T-helper 2 cell (primary cell): ENCODE measurements around the gene HDAC4.

Experiments
- DNase-seq, 5 experiments: peaks; one replicate each; pipeline versions ENCODE4 v3.0.0 to v3.0.0-alpha.2; 2012 to 2022

Gene HDAC4

GRCh38 chr2:239234191-239235175, 166.3 kb downstream of the HDAC4 start:
- DNase-seq = peak in 1 of 5 experiments; percentile 46

DNA sequence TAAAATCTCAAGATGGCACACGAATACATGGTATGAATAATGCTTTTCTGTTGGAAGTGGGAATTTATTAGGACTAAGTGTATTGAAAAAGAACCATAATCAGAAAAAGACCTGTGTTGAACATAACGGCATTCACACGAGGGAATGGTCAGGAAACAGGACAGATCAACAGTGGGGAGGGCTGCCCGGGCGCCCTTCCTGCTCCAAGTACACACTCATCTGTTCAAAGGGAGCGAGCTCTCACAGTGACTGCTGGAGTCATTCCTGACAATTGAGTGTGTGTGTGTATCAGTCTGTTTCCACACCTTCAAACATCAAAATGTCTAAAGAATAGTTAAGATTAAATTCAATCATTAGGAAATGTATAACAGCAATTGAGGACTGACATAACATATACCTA, 167.2 kb downstream of the HDAC4 start:
- DNase-seq = no peak

- peak in 1 of 5 experiments; percentile 20 for DNase-seq
Measured at GRCh38 chr2:239232195-239232578, 168.6 kb downstream of the HDAC4 start.

- peak in 1 of 5 experiments; percentile 28 for DNase-seq
Measured at GRCh38 chr2:239231231-239232194, 169.3 kb downstream of the HDAC4 start.

- peak in 1 of 5 experiments; percentile 56 for DNase-seq
Measured at GRCh38 chr2:239230318-239231052, 170.3 kb downstream of the HDAC4 start.

DNA sequence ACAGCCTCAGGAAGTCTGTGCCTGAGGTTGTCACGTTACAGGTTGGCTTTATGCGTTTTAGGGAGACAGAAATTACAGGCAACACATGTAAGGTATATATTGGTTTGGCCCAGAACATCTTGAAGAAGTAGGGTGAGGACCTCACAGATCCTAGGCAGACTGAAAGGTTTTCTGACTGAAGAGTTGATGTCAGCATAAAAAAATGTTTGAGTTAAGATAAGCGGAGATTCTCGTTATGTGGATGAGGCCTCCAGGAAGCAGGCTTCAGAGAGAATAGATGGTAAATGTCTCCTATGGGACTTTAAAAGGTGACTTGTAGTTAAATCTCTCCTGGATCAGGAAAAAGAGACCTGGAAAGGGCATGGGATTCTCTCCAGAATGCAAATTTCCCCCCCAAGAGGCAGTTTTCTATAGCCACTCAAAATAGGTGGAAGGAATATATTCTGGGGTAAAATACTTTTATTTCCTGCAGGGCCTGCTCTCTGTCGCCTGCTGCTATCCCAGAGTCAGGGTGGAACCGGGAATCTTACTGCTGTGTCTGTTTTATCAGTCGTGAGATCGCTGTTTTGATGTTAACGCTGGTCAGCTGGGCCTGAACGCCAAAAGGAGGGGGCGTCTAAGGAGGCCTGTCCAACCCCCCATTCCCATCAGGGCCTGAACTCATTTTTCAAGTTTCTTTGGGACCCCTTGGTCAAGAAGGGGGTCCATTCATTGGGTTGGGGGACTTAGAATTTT, 171.1 kb downstream of the HDAC4 start:
- DNase-seq = no peak

GRCh38 chr2:239227661-239228371, 173.0 kb downstream of the HDAC4 start:
- no peak for DNase-seq

DNA sequence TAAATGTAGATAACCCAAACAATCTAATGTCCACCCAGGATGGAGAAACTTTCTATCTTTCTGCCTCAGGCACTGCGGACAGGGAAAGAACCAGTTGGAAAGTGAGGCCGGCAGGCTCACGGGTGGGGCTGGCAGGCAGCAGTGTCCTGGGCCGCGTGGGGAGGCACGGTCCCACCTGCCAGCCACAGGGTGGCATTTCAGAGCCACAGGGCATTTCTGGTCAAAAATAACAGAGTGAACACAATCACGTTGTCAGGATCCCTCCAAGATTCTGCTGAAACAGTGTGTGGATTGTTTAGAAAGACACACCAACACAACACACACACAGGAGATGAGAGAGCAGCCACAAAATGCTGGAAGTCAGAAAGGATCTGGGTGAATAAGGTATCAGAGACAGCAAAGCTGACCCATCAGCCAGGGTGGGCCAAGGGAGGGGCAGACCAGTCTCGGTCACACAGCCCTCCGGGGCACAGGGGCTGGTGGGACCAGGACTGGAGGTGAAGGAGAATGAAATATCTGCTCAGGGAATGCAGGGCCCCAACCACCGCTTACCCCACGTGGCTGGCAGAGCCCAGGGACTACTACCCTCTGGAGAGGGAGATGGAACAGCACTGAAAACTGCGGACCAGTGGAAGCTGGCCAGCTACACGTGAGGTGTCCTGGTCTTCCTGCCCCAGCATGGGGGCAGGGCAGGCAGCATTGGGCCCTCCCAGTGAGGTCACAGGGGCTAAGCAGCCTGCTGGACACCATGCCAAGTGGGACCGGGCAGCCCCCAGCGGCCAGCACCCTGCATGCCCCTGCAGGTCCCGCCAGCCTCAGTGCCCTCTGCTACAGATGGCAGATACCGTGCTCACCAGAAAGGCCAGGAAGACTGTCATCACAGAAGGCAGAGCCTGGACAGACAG, 173.9 kb downstream of the HDAC4 start:
- DNase-seq = no peak

- no peak for DNase-seq
Measured at GRCh38 chr2:239225871-239226561, 174.8 kb downstream of the HDAC4 start.

- DNase-seq = no peak
Measured at GRCh38 chr2:239225371-239225851, 175.4 kb downstream of the HDAC4 start.

DNA sequence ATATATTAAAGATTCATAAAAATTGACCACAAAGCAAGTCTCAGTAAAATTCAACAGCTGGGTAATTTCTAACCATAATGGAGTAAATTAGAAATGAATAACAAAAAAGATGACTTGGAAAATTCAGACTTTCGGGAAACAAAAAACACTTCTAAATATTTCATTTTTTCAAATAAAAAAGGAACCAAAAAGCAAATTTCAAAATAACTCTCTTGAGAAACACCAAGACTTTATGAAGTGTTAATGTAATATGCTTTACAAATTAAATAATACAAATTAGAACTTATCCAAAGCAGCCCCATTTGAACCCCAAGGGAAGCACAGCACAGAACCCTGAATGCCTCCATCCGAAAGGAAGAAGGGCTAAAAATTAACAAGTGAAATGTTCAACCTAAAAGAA, 175.9 kb downstream of the HDAC4 start:
- no peak for DNase-seq

DNA sequence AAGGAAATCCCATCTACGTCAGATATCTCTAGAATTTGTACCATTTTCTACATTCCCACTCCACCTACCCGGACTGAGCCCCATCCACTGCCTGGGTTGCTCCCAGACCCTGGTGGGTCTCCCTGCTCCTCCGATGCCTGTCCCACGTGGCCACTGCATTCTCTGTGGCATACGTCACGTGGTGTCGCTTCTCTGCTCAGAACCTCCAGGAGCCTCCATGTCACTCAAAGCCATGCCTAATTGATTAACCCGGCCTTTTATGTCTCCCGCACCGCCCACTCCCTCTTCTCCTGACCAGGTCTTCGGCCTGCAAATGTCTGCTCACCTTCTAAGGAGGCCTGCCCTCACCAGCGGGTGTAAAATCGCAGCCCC, 176.6 kb downstream of the HDAC4 start:
- no peak for DNase-seq

DNA sequence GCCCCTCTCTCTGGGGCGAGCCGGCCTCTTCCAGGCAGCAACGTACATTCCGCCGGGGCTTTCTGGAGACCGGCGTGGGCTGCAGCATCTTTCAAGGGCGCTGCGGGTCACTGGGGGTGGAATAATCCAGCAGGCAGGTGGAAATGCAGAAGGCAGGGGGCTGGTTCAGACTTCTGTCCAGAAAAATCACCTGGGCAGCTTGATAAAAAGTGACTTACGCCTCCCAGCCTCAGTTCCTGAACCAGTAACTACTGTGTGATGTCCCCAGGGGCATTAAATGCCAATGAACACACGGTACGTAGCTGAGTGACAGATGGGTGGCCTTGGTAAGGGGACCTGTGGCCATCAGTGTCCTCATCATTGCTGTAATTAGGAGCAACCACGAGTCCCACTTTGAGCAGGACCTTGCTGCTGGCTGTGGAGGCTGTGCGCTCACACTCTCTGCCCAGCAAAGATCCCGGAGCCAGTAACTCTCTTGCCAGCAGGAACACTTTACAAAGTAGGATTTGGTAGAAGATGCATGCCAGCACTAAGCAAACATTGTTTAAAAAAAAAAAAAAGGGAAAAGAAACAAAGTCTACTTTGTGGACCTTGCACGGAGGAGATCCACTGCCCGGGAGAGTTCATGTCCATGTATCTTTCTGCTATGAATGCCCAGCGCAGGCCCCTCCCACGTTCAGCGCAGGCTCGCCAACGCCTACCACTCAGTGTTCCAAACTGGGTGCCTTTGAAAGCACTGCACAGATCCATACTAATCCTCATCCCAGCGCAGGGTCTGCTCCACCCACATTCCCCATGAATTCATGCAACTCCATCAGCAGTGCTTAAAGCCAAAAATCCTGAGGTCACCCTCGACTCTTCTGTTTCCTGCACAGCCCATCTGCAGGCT, 177.3 kb downstream of the HDAC4 start:
- DNase-seq = no peak

GRCh38 chr2:239222706-239223309, 178.0 kb downstream of the HDAC4 start:
- DNase-seq = no peak

GRCh38 chr2:239222312-239222660, 178.5 kb downstream of the HDAC4 start:
- peak in 1 of 5 experiments; percentile 23 for DNase-seq

- DNase-seq = no peak
Measured at GRCh38 chr2:239220981-239221396, 179.8 kb downstream of the HDAC4 start.

GRCh38 chr2:239220341-239220740, 180.5 kb downstream of the HDAC4 start:
- DNase-seq = no peak
